ENCODE measurements around the gene CTNNBIP1. TPM values are rescaled to one million over a fixed set of nuclear protein-coding genes. Genes with fewer than 3 reads are reported as not detected.
A peak's percentile ranks its signal among the peaks of the same experiment; 100 is the strongest.

CTNNBIP1 gene
- total RNA-seq, 1 donor from 2014 or later: 106 TPM

- DNase-seq (ENCODE audit: low spot score): peak; percentile 100
- Mint-ChIP-seq H3K9me3 (ENCODE audit: unreplicated experiment) (no peaks in the 10 kb centered on the region), H3K36me3 (ENCODE audit: low read depth, unreplicated experiment) (peaks cover 15% of the 10 kb centered on the region), H3K4me3 (ENCODE audit: unreplicated experiment) (peak overlapping the region; percentile 91), H3K27ac (ENCODE audit: unreplicated experiment) (peak overlapping the region; percentile 77), H3K4me1 (ENCODE audit: unreplicated experiment) (peaks cover 34% of the 10 kb centered on the region), H3K27me3 (ENCODE audit: unreplicated experiment) (peaks cover 5% of the 10 kb centered on the region)
- no peak for TF ChIP-seq CTCF (IDR thresholded peaks at IDR 0.05; ENCODE audit: unreplicated experiment)
These were observed 532 bp upstream of the CTNNBIP1 start for GRCh38 chr1:9910423-9911178.

GRCh38 chr1:9909234-9910046 is 629 bp downstream of the CTNNBIP1 start:
- Mint-ChIP-seq H3K4me3 (ENCODE audit: unreplicated experiment) (peak overlapping the region; percentile 98), H3K4me1 (ENCODE audit: unreplicated experiment) (peaks cover 37% of the 10 kb centered on the region), H3K9me3 (ENCODE audit: unreplicated experiment) (no peaks in the 10 kb centered on the region), H3K27me3 (ENCODE audit: unreplicated experiment) (peaks cover 5% of the 10 kb centered on the region), H3K36me3 (ENCODE audit: low read depth, unreplicated experiment) (peaks cover 16% of the 10 kb centered on the region), H3K27ac (ENCODE audit: unreplicated experiment) (peak overlapping the region; percentile 77)
- no peak for DNase-seq (ENCODE audit: low spot score)
- TF ChIP-seq CTCF (IDR thresholded peaks at IDR 0.05; ENCODE audit: unreplicated experiment): no peak

- TF ChIP-seq CTCF (IDR thresholded peaks at IDR 0.05; ENCODE audit: unreplicated experiment): no peak
- Mint-ChIP-seq H3K36me3 (ENCODE audit: low read depth, unreplicated experiment) (peaks cover 16% of the 10 kb centered on the region), H3K4me1 (ENCODE audit: unreplicated experiment) (peaks cover 37% of the 10 kb centered on the region), H3K9me3 (ENCODE audit: unreplicated experiment) (no peaks in the 10 kb centered on the region), H3K27me3 (ENCODE audit: unreplicated experiment) (peaks cover 5% of the 10 kb centered on the region), H3K4me3 (ENCODE audit: unreplicated experiment) (peak overlapping the region; percentile 98), H3K27ac (ENCODE audit: unreplicated experiment) (no peak overlapping the region)
- no peak for DNase-seq (ENCODE audit: low spot score)
These were observed 1.2 kb downstream of the CTNNBIP1 start for GRCh38 chr1:9908871-9909233.

GRCh38 chr1:9907441-9907840 is 2.6 kb downstream of the CTNNBIP1 start:
- Mint-ChIP-seq H3K4me3 (ENCODE audit: unreplicated experiment) (peak overlapping the region; percentile 17), H3K27ac (ENCODE audit: unreplicated experiment) (no peak overlapping the region), H3K4me1 (ENCODE audit: unreplicated experiment) (peaks cover 34% of the 10 kb centered on the region), H3K9me3 (ENCODE audit: unreplicated experiment) (no peaks in the 10 kb centered on the region), H3K27me3 (ENCODE audit: unreplicated experiment) (peaks cover 5% of the 10 kb centered on the region), H3K36me3 (ENCODE audit: low read depth, unreplicated experiment) (peaks cover 16% of the 10 kb centered on the region)
- DNase-seq (ENCODE audit: low spot score): no peak
- no peak for TF ChIP-seq CTCF (IDR thresholded peaks at IDR 0.05; ENCODE audit: unreplicated experiment)

- Mint-ChIP-seq H3K27me3 (ENCODE audit: unreplicated experiment) (peaks cover 4% of the 10 kb centered on the region), H3K4me3 (ENCODE audit: unreplicated experiment) (peak overlapping the region; percentile 37), H3K9me3 (ENCODE audit: unreplicated experiment) (no peaks in the 10 kb centered on the region)
These were observed 3.6 kb downstream of the CTNNBIP1 start for GRCh38 chr1:9906466-9906865.

More at GRCh38 chr1:9906466-9906865, 3.6 kb downstream of the CTNNBIP1 start:
- H3K36me3 Mint-ChIP-seq (ENCODE audit: low read depth, unreplicated experiment): peaks cover 16% of the 10 kb centered on the region
- no peak for TF ChIP-seq CTCF (IDR thresholded peaks at IDR 0.05; ENCODE audit: unreplicated experiment)
- H3K27ac Mint-ChIP-seq (ENCODE audit: unreplicated experiment): no peak overlapping the region
- no peak for DNase-seq (ENCODE audit: low spot score)
- peaks cover 31% of the 10 kb centered on the region for H3K4me1 Mint-ChIP-seq (ENCODE audit: unreplicated experiment)
